HG03060 (cell line): ENCODE data around the gene TM9SF4.
"Not testable (repeated sequence)": the region's sequence is repeated elsewhere in the genome, so short reads cannot be mapped to it uniquely, and the experiment has no call there.

Experiments used
- ATAC-seq: cut with Tn5 transposase; IDR thresholded peaks from one replicate; pipeline ENCODE4 v1.9.1; 2021; ENCODE audit warnings: low read depth, moderate number of reproducible peaks; ENCODE audit not compliant: unreplicated experiment

The TM9SF4 gene

GRCh38 chr20:32089637-32090362 lies 19.7 kb upstream of the TM9SF4 start:
- no peak for ATAC-seq

DNA sequence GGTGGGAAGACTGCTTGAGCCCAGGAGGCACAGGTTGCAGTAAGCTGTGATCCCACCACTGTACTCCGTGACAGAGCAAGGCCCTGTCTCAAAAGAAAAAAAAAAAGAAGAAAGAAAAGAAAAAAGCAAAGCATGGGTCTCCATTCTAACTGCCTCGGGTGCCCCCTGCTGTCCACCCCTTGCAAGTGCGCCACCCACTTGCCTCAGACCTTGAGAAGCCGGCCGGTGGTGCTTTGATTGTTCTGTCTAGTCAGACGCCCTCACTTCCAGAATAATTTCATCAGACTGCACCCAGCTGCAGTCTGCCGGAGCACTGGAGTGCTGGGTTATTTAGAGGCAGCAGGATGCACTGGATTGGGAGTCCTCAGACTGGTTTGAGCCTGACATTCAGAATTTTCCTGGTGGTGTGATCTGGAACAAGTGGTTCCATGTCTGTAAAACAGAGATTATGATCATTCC lies 17.6 kb upstream of the TM9SF4 start:
- ATAC-seq = no peak

DNA sequence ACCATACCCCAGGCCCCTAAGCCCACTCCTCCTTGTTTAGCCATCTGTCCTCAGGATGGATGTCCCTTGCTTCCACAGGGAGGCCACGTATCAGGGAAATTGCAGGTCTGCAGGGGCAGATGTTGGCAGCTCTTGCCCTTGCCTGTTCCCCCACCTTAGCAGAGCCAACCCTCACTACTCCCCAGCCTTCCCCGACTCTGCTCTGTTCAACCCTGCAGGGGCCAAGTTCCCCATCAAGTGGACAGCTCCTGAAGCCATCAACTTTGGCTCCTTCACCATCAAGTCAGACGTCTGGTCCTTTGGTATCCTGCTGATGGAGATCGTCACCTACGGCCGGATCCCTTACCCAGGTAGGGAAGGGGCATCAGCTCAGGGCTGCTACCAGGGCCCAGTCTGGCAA lies 10.7 kb upstream of the TM9SF4 start:
- no peak for ATAC-seq

- no peak for ATAC-seq
Measured at GRCh38 chr20:32108814-32109391, 611 bp upstream of the TM9SF4 start.

- ATAC-seq = no peak
Measured at GRCh38 chr20:32110173-32110704, 725 bp downstream of the TM9SF4 start.

GRCh38 chr20:32110727-32111126 lies 1.2 kb downstream of the TM9SF4 start:
- no peak for ATAC-seq

GRCh38 chr20:32111156-32111686 lies 1.7 kb downstream of the TM9SF4 start:
- ATAC-seq = no peak

DNA sequence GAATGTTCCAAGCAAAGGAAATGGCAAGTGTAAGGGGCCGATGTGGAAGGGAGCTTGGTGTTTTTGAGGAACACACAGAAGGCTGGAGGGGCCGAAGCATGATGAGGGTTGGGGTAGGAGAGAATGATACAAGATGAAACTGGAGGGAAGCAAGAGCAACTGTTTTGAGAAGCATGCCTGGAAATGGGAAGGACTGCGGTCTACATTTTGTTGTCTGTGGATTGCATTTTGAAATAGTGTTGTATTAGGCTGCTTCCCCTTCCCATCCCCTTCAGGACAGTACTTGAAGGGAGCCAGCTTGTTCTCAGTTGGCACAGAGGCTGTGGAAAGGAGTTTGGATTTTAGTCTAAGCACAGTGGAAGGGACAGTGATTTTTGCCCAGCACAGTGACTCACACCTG lies 2.2 kb downstream of the TM9SF4 start:
- no peak for ATAC-seq

- no peak for ATAC-seq
Measured at GRCh38 chr20:32112841-32113240, 3.3 kb downstream of the TM9SF4 start.

- no peak for ATAC-seq
Measured at GRCh38 chr20:32113591-32114260, 4.2 kb downstream of the TM9SF4 start.

- ATAC-seq = no peak
Measured at GRCh38 chr20:32114305-32114960, 4.9 kb downstream of the TM9SF4 start.

GRCh38 chr20:32115211-32115767 lies 5.8 kb downstream of the TM9SF4 start:
- no peak for ATAC-seq

GRCh38 chr20:32116079-32116521 lies 6.6 kb downstream of the TM9SF4 start:
- ATAC-seq = no peak

DNA sequence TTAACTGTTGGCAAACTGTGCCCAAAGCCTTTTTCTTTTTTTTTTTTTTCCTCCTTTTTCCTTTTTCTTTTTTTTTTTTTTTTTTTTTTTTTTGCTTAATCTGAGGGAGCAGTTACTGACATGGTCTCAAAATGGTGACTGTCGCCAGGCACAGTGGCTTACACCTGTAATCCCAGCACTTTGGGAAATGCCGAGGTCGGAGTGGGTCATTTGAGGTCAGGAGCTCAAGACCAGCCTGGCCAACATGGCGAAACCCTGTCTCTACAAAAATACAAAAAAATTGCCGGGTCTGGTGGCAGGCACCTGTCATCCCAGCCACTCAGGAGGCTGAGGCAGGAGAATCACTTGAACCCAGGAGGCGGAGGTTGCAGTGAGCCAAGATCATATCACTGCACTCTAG lies 7.3 kb downstream of the TM9SF4 start:
- not testable (repeated sequence) for ATAC-seq

GRCh38 chr20:32118427-32118826 lies 8.9 kb downstream of the TM9SF4 start:
- not testable (repeated sequence) for ATAC-seq

GRCh38 chr20:32119734-32120133 lies 10.2 kb downstream of the TM9SF4 start:
- ATAC-seq = no peak

DNA sequence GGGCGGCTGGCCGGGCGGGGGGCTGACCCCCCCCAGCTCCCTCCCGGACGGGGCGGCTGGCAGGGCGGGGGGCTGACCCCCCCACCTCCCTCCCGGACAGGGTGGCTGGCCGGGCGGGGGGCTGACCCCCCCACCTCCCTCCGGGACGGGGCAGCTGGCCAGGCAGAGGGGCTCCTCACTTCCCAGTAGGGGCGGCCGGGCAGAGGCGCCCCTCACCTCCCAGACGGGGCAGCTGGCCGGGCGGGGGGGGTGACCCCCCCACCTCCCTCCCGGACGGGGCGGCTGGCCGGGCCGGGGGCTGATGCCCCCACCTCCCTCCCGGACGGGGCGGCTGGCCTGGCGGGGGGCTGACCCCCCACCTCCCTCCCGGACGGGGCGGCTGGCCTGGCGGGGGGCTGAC lies 12.4 kb downstream of the TM9SF4 start:
- not testable (repeated sequence) for ATAC-seq

- no peak for ATAC-seq
Measured at GRCh38 chr20:32123088-32123487, 13.6 kb downstream of the TM9SF4 start.

DNA sequence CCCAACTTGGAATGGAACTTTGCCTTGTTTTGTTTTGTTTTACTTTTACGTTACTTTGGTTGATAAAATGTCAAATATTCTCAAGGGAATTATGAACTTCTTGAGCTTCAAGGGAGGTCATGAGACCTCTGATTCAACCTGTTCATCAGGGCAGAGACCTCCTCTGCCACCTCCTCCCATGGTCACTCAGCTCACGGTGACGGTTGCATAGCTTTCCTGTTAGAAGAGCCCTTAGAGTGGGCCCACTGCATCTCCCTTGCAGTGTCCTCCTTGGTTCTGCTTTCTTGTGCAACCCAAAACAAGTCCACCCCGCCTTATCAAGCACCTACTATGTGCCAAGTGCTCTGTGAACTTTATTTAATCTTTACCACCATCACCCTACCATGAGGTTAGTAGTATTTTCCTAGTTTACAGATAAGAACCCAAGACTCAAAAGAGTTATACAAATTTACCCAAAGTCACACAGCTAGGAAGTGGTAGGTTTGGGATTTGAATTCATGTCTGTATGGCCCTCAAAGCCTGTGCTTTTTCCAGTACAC lies 15.5 kb downstream of the TM9SF4 start:
- ATAC-seq = no peak

DNA sequence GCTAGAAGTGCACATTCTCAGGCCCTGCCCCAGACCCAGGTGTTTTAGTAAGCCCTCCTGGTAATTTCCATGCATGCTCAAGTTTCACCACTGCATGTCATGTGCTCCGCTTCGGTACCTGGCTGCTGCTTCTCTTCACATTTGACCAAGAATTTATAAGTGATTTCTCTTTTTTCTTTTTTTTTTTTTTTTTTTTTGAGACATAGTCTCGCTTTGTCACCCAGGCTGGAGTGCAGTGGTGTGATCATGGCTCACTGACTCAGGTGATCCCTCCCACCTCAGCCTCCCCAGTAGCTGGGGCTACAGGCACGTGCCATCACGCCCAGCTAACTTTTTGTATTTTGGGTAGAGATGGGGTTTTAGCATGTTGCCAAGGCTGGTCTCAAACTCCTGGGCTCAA lies 16.0 kb downstream of the TM9SF4 start:
- ATAC-seq = no peak
